PC-3 (cell line): ENCODE data around the gene RAB11A.

Source experiments
- EZH2 ChIP-seq: fragments of 300-600 bp; sonication (generic); IDR thresholded peaks from one replicate; pipeline ENCODE4 v1.6.1; 2017; ENCODE audit warnings: antibody characterized with exemption, mild to moderate bottlenecking, low read length; ENCODE audit not compliant: unreplicated experiment
- EZH2phosphoT487 ChIP-seq: fragments of 300-600 bp; sonication (generic); IDR thresholded peaks from 2 replicates; pipeline ENCODE4 v1.6.1; 2018; ENCODE audit warnings: mild to moderate bottlenecking, antibody characterized with exemption, low read length, borderline replicate concordance
- TF ChIP-seq, protein P1 (sequence below): fragments of 300-600 bp; sonication (generic); conservative IDR thresholded peaks from 2 replicates; pipeline ENCODE4 v1.5.1; 2017; ENCODE audit warnings: antibody characterized with exemption, low read depth, mild to moderate bottlenecking, low read length

DNA sequence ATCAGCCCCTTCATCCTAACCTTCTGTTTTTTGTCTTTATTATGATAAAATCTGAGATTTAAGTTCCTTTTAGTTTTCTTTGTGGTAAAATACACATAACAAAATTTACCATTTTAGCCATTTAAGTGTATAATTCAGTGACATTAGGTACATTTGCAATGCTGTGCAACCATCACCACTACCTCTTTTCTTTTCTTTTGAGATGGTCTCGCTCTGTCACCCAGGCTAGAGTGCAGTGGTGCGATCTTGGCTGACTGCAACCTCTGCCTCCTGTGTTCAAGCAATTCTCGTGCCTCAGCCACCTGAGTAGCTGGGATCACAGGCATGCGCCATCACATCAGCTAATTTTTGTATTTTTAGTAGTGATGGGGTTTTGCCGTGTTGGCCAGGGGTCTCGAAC, 6.2 kb upstream of the RAB11A start:
- TF ChIP-seq, protein P1, sequence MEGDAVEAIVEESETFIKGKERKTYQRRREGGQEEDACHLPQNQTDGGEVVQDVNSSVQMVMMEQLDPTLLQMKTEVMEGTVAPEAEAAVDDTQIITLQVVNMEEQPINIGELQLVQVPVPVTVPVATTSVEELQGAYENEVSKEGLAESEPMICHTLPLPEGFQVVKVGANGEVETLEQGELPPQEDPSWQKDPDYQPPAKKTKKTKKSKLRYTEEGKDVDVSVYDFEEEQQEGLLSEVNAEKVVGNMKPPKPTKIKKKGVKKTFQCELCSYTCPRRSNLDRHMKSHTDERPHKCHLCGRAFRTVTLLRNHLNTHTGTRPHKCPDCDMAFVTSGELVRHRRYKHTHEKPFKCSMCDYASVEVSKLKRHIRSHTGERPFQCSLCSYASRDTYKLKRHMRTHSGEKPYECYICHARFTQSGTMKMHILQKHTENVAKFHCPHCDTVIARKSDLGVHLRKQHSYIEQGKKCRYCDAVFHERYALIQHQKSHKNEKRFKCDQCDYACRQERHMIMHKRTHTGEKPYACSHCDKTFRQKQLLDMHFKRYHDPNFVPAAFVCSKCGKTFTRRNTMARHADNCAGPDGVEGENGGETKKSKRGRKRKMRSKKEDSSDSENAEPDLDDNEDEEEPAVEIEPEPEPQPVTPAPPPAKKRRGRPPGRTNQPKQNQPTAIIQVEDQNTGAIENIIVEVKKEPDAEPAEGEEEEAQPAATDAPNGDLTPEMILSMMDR = no peak
- no peak for TF ChIP-seq EZH2
- no peak for TF ChIP-seq EZH2phosphoT487
